Esophagus squamous epithelium (tissue), 5 donors: ENCODE results near the gene CARD8. TPM values are rescaled to one million over a fixed set of nuclear protein-coding genes. Genes with fewer than 3 reads are reported as not detected.

Experiments used
- DNase-seq: peaks from one replicate; lab custom pipeline; 2025; lab: John Stamatoyannopoulos, UW
- H3K27ac ChIP-seq, 4 donors: fragments of 200-600 bp; sonication (generic); one replicate each; pipeline ENCODE4 v1.5.1; 2016 to 2019; ENCODE audit warnings: mild to moderate bottlenecking in 1 of 4
- H3K27me3 ChIP-seq, 4 donors: fragments of 200-600 bp; sonication (generic); 1 replicate in 3 of 4; 2 replicates in 1 of 4; pipeline versions ENCODE4 v1.5.1 to v1.6.0; 2017 to 2021; ENCODE audit warnings: antibody characterized with exemption in 1 of 4
- H3K36me3 ChIP-seq, 3 donors: fragments of 200-600 bp; sonication (generic); one replicate each; pipeline ENCODE4 v1.5.1; 2016 to 2019
- H3K4me1 ChIP-seq, 3 donors: fragments of 200-600 bp; sonication (generic); one replicate each; pipeline ENCODE4 v1.5.1; 2017 to 2019
- H3K4me3 ChIP-seq, 4 donors: fragments of 200-600 bp; sonication (generic); 1 replicate in 3 of 4; 2 replicates in 1 of 4; pipeline ENCODE4 v1.5.1; 2016 to 2019; ENCODE audit warnings: mild to moderate bottlenecking in 2 of 4, moderate library complexity in 1 of 4
- H3K9me3 ChIP-seq, 3 donors: fragments of 200-600 bp; sonication (generic); one replicate each; pipeline ENCODE4 v1.5.1; 2016 to 2019
- POLR2A ChIP-seq, 4 donors: fragments of 450-650 bp; IDR thresholded peaks; one replicate each; pipeline ENCODE4 v1.6.1; 2017; ENCODE audit warnings: antibody characterized with exemption in 4 of 4, mild to moderate bottlenecking in 4 of 4, moderate library complexity in 3 of 4
- WGBS, 2 donors: methylation state at CpG; one replicate each; pipeline ENCODE4 v1.1.5; 2018; 5-methylcytosine and 5-hydroxymethylcytosine counted together
- intact Hi-C: fragments of 100-400 bp; cut with DNase I; formaldehyde crosslinking; loops from one replicate; pipeline ENCODE4 v1.15.0; 2022
- total RNA-seq, 4 donors: library from RNA; depleted of rRNA; stranded (reverse); fragments of >200 nt; gene quantifications; one replicate each; pipeline ENCODE4 v1.1.0, GENCODE V29; 2016
- TF ChIP-seq, protein P1 (sequence below), 6 experiments: fragments of 450-650 bp in 4 of 6; fragments of 200-600 bp in 2 of 6; sonication (generic) in 2 of 6; IDR thresholded peaks; one replicate each; pipeline ENCODE4 v1.5.1; 2016 to 2019; ENCODE audit warnings: antibody characterized with exemption in 6 of 6, mild to moderate bottlenecking in 4 of 6, moderate library complexity in 4 of 6
- donor health status: DM: yes; HTN: yes; CAD: no.

The CARD8 gene
- total RNA-seq, 4 donors from 2014 or later: 9.7 to 21.9 (median 11.3) TPM

DNA sequence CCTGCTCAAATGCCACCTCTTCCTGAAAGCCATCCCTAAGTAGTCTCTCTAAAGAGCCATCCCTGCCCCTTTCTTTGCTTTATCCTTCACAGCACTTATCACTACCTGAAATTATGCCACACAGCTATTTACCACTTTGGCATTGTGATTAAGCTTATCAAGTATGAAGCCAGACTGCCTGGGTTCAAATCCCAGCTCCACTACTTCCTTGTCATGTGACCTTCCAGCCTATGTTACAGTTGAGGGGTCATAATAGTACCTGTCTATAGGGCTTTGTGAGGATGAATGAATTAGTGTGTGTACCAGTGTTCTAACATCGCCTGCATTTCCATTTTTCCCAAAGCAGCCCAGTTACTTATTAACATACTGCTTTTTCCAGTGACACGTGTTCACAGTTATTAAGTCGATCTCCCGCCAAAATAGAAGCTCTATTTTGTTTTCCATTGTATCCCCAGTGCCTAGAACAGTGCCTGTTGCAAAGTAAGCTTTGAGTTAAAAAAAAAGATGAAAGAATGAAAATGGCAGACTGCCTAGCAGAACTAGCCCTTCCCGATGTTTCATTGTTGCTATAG, 52.4 kb downstream of the CARD8 start:
- 3 to 5% methylated on average over 5 of the region's 5 CpGs for WGBS, 2 donors
- no peak for DNase-seq

DNA sequence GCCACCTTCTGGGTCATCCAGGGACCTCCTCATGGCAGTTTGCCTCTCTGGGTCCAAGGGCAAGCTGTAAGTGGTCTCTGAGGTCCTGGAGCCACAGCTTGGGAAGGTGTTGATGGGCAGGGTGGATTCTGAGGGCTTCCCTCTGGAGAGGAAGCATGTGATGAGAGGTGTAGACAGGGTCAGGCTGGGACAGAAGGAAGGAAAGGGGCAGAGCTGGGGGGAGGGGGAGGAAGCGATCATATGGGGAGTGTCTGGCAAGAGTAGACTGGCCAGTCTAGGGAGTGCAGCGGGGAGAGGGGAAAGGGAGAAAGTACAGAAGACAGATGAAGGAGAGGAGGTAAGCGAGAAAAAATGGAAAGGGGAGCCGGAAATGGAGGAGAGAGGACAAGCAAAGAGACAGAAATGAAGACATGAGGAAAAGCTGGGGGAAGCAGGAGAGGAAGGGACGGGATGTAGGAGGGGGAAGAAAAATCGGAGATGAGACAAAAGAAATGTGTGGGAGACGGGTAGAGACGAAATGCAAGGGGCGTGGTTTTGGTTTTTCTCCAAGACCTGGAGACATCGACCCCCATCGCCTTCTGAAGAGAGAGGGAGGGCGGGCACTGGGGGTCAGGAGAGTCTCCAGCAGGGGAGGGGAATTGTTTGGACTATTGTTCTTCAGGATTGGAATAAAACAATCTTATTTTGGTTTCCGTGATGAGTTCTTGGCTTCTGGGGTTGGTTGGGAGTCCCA, 58.6 kb downstream of the CARD8 start:
- H3K9me3 ChIP-seq: no peaks in the 10 kb centered on the region
- peaks cover 0 to 13% (median 0%) of the 10 kb centered on the region in 3 donors for H3K4me1 ChIP-seq
- H3K36me3 ChIP-seq: peaks cover 0 to 8% (median 0%) of the 10 kb centered on the region in 3 donors
- intact Hi-C loops: no loop called here
- H3K27ac ChIP-seq: no peak overlapping the region
- DNase-seq: no peak
- TF ChIP-seq POLR2A (IDR thresholded peaks at IDR 0.05): no peak
- TF ChIP-seq, protein P1, sequence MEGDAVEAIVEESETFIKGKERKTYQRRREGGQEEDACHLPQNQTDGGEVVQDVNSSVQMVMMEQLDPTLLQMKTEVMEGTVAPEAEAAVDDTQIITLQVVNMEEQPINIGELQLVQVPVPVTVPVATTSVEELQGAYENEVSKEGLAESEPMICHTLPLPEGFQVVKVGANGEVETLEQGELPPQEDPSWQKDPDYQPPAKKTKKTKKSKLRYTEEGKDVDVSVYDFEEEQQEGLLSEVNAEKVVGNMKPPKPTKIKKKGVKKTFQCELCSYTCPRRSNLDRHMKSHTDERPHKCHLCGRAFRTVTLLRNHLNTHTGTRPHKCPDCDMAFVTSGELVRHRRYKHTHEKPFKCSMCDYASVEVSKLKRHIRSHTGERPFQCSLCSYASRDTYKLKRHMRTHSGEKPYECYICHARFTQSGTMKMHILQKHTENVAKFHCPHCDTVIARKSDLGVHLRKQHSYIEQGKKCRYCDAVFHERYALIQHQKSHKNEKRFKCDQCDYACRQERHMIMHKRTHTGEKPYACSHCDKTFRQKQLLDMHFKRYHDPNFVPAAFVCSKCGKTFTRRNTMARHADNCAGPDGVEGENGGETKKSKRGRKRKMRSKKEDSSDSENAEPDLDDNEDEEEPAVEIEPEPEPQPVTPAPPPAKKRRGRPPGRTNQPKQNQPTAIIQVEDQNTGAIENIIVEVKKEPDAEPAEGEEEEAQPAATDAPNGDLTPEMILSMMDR (IDR thresholded peaks at IDR 0.05): no peak
- peaks cover 0 to 4% (median 0%) of the 10 kb centered on the region in 4 donors for H3K27me3 ChIP-seq
- 36 to 39% methylated on average over 13 of the region's 13 CpGs for WGBS, 2 donors
- no peak overlapping the region for H3K4me3 ChIP-seq

More for the DNA sequence above, 52.4 kb downstream of the CARD8 start:
- H3K27ac ChIP-seq: peak overlapping the region; percentile 57 to 83 (median 72)
- H3K9me3 ChIP-seq: no peaks in the 10 kb centered on the region
- no peaks in the 10 kb centered on the region for H3K36me3 ChIP-seq
- intact Hi-C loops: no loop called here
- TF ChIP-seq, protein P1 (IDR thresholded peaks at IDR 0.05): no peak
- no peak for TF ChIP-seq POLR2A (IDR thresholded peaks at IDR 0.05)
- peaks cover 0 to 20% (median 11%) of the 10 kb centered on the region in 3 donors for H3K4me1 ChIP-seq
- H3K27me3 ChIP-seq: no peaks in the 10 kb centered on the region
- peak overlapping the region; percentile 63 to 79 (median 70) for H3K4me3 ChIP-seq

DNA sequence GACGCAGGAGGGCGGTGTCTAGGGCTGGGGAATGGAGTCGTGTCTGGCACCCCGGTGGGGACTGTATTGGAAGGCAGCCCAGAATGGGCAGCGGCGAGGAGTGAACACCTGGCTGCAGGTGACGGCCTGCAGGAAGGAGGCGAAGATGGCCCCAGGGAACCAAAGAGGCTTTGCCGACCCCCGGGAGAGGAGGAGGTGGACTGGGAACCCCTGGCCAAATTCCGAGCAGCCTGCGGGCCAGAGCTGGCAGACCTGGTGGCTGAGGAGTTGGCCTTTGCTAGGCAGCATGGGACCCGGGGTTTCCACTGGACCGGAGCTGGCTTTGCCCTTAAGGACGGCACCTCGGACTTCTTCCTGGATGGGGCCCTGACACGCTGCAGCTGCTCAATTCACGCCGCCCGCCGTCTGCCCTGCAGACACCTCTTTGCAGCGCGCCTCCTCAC, 59.4 kb downstream of the CARD8 start:
- Histone ChIP-seq H3K9me3 (no peaks in the 10 kb centered on the region), H3K27ac (no peak overlapping the region), H3K4me3 (no peak overlapping the region), H3K4me1 (peaks cover 0 to 13% (median 0%) of the 10 kb centered on the region in 3 donors), H3K27me3 (peaks cover 0 to 4% (median 0%) of the 10 kb centered on the region in 4 donors), H3K36me3 (peaks cover 0 to 15% (median 0%) of the 10 kb centered on the region in 3 donors)
- 56 to 62% methylated on average over 7 to 19 of the region's 23 CpGs for WGBS, 2 donors
- intact Hi-C loops: no loop called here
- no peak for DNase-seq
- TF ChIP-seq, protein P1 (IDR thresholded peaks at IDR 0.05): no peak
- TF ChIP-seq POLR2A (IDR thresholded peaks at IDR 0.05): no peak

DNA sequence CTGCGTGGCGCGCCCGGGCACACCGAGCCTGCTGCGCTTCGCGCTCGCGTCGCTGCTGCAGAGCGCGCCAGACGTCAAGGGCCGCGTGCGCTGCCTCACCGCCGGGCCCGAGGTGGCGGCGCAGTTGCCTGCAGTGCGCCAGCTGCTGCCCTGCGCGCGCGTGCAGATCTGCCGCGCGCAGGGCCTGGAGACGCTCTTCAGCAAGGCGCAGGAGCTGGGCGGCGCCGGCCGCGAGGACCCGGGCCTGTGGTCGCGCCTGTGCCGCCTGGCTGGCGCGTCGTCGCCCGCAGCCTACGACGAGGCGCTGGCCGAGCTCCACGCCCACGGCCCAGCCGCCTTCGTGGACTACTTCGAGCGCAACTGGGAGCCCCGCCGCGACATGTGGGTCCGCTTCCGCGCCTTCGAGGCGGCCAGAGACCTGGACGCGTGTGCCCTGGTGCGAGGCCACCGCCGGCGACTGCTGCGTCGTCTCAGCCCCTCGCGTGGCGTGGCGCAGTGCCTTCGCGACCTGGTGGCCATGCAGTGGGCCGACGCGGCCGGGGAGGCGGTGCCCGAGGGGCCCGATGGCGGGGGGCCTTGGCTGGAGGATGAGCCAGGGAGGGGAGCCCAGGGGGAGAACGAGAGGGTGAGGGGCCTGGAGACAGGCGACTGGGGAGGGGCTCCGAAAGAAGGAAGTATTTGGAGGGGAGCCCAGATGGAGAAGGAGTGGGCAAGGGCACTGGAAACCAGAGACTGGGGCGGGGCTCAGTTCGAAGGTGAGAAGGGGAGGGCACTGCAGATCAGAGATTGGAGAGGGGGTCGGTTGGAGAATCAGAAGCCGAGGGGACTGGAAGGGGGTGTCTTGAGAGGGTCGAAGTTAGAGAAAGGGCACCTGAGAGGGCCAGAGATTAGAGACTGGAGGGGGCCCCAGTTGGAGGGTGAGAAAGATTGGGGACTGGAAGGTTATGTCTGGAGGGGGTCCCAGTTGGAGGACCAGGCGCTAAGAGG, 60.6 kb downstream of the CARD8 start:
- Histone ChIP-seq H3K27ac (no peak overlapping the region), H3K4me3 (no peak overlapping the region), H3K27me3 (peaks cover 0 to 4% (median 0%) of the 10 kb centered on the region in 4 donors), H3K4me1 (peaks cover 0 to 13% (median 0%) of the 10 kb centered on the region in 3 donors), H3K9me3 (no peaks in the 10 kb centered on the region), H3K36me3 (peaks cover 0 to 17% (median 0%) of the 10 kb centered on the region in 3 donors)
- WGBS, 2 donors: 66 to 68% methylated on average over 9 to 29 of the region's 95 CpGs
- intact Hi-C loops: no loop called here
- DNase-seq: no peak
- no peak for TF ChIP-seq POLR2A (IDR thresholded peaks at IDR 0.05)
- TF ChIP-seq, protein P1 (IDR thresholded peaks at IDR 0.05): no peak
